Spleen (tissue), 11 donors: ENCODE data around the gene DSTYK. TPM values are rescaled to one million over a fixed set of nuclear protein-coding genes. Genes with fewer than 3 reads are reported as not detected.
"Not testable (repeated sequence)": the region's sequence is repeated elsewhere in the genome, so short reads cannot be mapped to it uniquely, and the experiment has no call there.

Experiments
- DNase-seq: peaks from one replicate; pipeline ENCODE4 v3.0.0-alpha.2; 2020
- H3K27ac ChIP-seq, 8 donors: fragments of 200-600 bp; sonication (generic) in 7 of 8; 1 replicate in 4 of 8; 2 replicates in 4 of 8; pipeline versions ENCODE4 v1.5.0 to v1.8.0; 2016 to 2021; ENCODE audit warnings: inconsistent platforms in 4 of 8, mild to moderate bottlenecking in 4 of 8, moderate library complexity in 1 of 8
- H3K27me3 ChIP-seq, 7 donors: fragments of 200-600 bp; sonication (generic) in 6 of 7; replicated peaks in 1 of 7; 1 replicate in 4 of 7; 2 replicates in 3 of 7; pipeline versions ENCODE4 v1.5.0 to v1.8.0; 2016 to 2021; ENCODE audit warnings: inconsistent platforms in 3 of 7, mild to moderate bottlenecking in 1 of 7
- H3K36me3 ChIP-seq, 6 donors: fragments of 200-600 bp; sonication (generic) in 5 of 6; 1 replicate in 4 of 6; 2 replicates in 2 of 6; pipeline versions ENCODE4 v1.5.0 to v1.8.0; 2016 to 2021; ENCODE audit warnings: inconsistent platforms in 2 of 6
- H3K4me1 ChIP-seq, 6 donors: fragments of 200-600 bp; sonication (generic) in 5 of 6; 1 replicate in 3 of 6; 2 replicates in 3 of 6; pipeline versions ENCODE4 v1.5.0 to v1.8.0; 2016 to 2021; ENCODE audit warnings: inconsistent platforms in 3 of 6
- H3K4me3 ChIP-seq, 8 donors: fragments of 200-600 bp; sonication (generic) in 7 of 8; 1 replicate in 4 of 8; 2 replicates in 4 of 8; pipeline versions ENCODE4 v1.5.0 to v1.8.0; 2016 to 2021; ENCODE audit warnings: inconsistent platforms in 4 of 8, mild to moderate bottlenecking in 4 of 8, moderate library complexity in 2 of 8
- H3K9me3 ChIP-seq, 8 donors: fragments of 200-600 bp; sonication (generic) in 7 of 8; 1 replicate in 4 of 8; 2 replicates in 4 of 8; pipeline versions ENCODE4 v1.5.0 to v1.8.0; 2016 to 2021; ENCODE audit warnings: inconsistent platforms in 4 of 8
- POLR2A ChIP-seq, 3 donors: fragments of 450-650 bp; IDR thresholded peaks; one replicate each; pipeline ENCODE4 v1.5.1; 2017; ENCODE audit warnings: antibody characterized with exemption in 3 of 3, mild to moderate bottlenecking in 1 of 3
- POLR2AphosphoS5 ChIP-seq, 3 donors: sonication (generic); formaldehyde crosslinking; IDR thresholded peaks; one replicate each; pipeline ENCODE4 v1.5.1; 2017; ENCODE audit warnings: antibody characterized with exemption in 3 of 3
- WGBS, 5 donors: extraction: QIAGEN DNeasy Blood & Tissue Kit in 3 of 5; methylation state at CpG; one replicate each; pipeline versions ENCODE4 v1.1.5 to v1.1.7; 2013 to 2018; 5-methylcytosine and 5-hydroxymethylcytosine counted together
- intact Hi-C: fragments of 100-400 bp; cut with DNase I; formaldehyde crosslinking; loops from one replicate; pipeline ENCODE4 v1.15.0; 2023; ENCODE audit warnings: low total_unique reads
- polyA plus RNA-seq, 3 donors: library from polyadenylated mRNA; stranded (reverse); fragments of 200-250 nt; gene quantifications; one replicate each; pipeline ENCODE4 v1.2.1, GENCODE V29; 2013
- total RNA-seq, 7 donors: library from RNA; depleted of rRNA in 3 of 7; stranded (reverse); fragments of >200 nt in 3 of 7; fragmentation: NEBNext Ultra II Directional in 4 of 7; extraction: Animal tissue kit (Norgen Biotek cat#: 25700) in 4 of 7; gene quantifications; one replicate each; pipeline versions ENCODE4 v1.1.0 to v1.2.1, GENCODE V29; 2016 to 2021
- TF ChIP-seq, protein P1 (sequence below), 11 experiments: fragments of 200-600 bp in 7 of 11; fragments of 450-650 bp in 4 of 11; sonication (generic) in 4 of 11; IDR thresholded peaks in 8 of 11; conservative IDR thresholded peaks in 3 of 11; 1 replicate in 7 of 11; 2 replicates in 4 of 11; pipeline versions ENCODE4 v1.4.0 to v1.8.0; 2016 to 2021; ENCODE audit warnings: antibody characterized with exemption in 11 of 11, inconsistent platforms in 4 of 11, mild to moderate bottlenecking in 1 of 11
- donor health status: healthy with polysubstance abuse.
- donor health status: DM: no; HTN: no; CAD: no; lungs with moderate emphysema.
- donor health status: DM: no; HTN: no; CAD: no.
- donor health status: Bipolar disorder and iron deficiency.
- donor health status: healthy.
- donor health status: DM: no; HTN: no; CAD: no.
- donor health status: DM: yes; HTN: yes; CAD: no.

Gene DSTYK
- total and polyA plus RNA-seq, 10 donors = 2.2 to 24.3 (median 16.1) TPM

DNA sequence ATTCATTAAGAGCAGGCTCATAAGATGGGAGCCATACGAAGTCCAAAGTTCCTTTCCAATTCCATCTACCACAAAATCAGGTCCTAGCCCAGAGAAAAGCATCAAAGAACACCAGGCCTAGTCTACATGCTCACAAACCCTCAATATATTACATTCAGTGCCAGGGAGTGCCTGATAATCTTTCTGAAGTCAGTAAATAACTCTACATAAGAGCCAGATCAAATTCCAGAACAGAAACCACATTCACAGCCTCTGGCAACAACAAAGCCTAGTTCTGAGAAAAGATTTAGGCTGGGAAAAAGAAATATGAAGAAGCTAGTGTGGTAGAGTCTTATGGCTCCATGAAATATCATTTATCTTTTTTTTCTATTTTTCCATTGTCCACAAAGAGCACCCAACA is 49.2 kb downstream of the DSTYK start:
- no peaks in the 10 kb centered on the region for H3K4me1 ChIP-seq
- 88 to 96% (median 94%) methylated on average over 1 of the region's 1 CpG for WGBS, 5 donors
- no peak overlapping the region for H3K27ac ChIP-seq
- peaks cover 5 to 100% (median 83%) of the 10 kb centered on the region in 6 donors for H3K36me3 ChIP-seq
- intact Hi-C loops = no loop called here
- peaks cover 0 to 6% (median 2%) of the 10 kb centered on the region in 8 donors for H3K9me3 ChIP-seq
- DNase-seq = no peak
- TF ChIP-seq, protein P1, sequence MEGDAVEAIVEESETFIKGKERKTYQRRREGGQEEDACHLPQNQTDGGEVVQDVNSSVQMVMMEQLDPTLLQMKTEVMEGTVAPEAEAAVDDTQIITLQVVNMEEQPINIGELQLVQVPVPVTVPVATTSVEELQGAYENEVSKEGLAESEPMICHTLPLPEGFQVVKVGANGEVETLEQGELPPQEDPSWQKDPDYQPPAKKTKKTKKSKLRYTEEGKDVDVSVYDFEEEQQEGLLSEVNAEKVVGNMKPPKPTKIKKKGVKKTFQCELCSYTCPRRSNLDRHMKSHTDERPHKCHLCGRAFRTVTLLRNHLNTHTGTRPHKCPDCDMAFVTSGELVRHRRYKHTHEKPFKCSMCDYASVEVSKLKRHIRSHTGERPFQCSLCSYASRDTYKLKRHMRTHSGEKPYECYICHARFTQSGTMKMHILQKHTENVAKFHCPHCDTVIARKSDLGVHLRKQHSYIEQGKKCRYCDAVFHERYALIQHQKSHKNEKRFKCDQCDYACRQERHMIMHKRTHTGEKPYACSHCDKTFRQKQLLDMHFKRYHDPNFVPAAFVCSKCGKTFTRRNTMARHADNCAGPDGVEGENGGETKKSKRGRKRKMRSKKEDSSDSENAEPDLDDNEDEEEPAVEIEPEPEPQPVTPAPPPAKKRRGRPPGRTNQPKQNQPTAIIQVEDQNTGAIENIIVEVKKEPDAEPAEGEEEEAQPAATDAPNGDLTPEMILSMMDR (IDR thresholded peaks at IDR 0.05 in 8 of 11, conservative IDR thresholded peaks at IDR 0.05 in 3 of 11) = no peak
- TF ChIP-seq POLR2A (IDR thresholded peaks at IDR 0.05) = no peak
- TF ChIP-seq POLR2AphosphoS5 (IDR thresholded peaks at IDR 0.05) = no peak
- no peak overlapping the region for H3K4me3 ChIP-seq
- no peaks in the 10 kb centered on the region for H3K27me3 ChIP-seq

DNA sequence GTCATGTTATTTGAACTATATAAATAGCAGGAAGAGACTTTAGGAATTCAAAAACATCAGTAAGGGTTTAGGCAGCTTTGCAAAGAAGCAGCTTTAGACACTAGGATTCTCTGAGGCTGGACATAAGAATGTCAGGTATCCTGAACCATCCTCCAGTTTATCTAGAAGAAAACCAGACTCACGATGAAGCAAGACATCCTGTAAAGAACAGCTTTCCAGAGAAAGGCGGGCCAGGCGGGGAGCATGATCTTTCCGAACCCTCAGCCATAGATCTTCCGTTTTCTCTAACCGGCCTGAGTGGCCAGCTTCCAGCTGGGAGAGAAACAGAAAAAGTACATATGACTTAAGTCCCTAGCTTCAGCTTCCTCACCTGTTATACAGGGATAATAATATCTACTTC is 50.4 kb downstream of the DSTYK start:
- peaks cover 11 to 100% (median 87%) of the 10 kb centered on the region in 6 donors for H3K36me3 ChIP-seq
- 92 to 99% (median 97%) methylated on average over 6 of the region's 6 CpGs for WGBS, 5 donors
- intact Hi-C loops = no loop called here
- no peaks in the 10 kb centered on the region for H3K4me1 ChIP-seq
- peaks cover 0 to 19% (median 14%) of the 10 kb centered on the region in 8 donors for H3K9me3 ChIP-seq
- DNase-seq = no peak
- H3K4me3 ChIP-seq = no peak overlapping the region
- H3K27ac ChIP-seq = no peak overlapping the region
- TF ChIP-seq POLR2AphosphoS5 (IDR thresholded peaks at IDR 0.05) = no peak
- TF ChIP-seq, protein P1 (IDR thresholded peaks at IDR 0.05 in 8 of 11, conservative IDR thresholded peaks at IDR 0.05 in 3 of 11) = no peak
- TF ChIP-seq POLR2A (IDR thresholded peaks at IDR 0.05) = no peak
- no peaks in the 10 kb centered on the region for H3K27me3 ChIP-seq

DNA sequence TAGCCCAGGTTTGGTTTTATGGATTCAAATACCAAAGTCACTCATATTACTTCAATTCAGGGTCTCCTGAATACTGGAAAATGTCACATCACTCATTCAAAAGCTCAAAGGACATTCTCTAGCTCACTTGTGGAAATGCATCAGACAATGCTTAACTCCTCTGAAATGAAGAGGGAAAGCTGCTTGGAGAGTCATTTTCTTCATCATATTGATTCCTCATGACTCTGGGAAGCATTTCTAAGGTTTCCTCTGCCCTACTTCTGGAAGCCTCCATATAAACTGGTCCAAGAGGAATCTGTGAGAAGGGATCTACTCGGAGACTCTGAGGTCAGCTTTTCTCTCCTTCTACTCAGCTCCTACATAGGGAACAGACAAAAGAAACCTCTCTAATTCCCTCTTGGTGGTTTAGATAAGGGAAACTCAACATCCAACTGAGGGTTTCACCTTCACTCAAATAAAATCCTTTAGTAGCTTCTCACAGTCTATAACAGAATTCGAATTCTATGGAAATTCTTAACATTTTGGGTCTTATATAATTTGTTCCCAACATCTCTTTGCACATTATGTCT is 53.4 kb downstream of the DSTYK start:
- Histone ChIP-seq H3K9me3 (peaks cover 0 to 27% (median 21%) of the 10 kb centered on the region in 8 donors), H3K27me3 (no peaks in the 10 kb centered on the region), H3K27ac (no peak overlapping the region), H3K36me3 (peaks cover 14 to 100% (median 95%) of the 10 kb centered on the region in 6 donors), H3K4me1 (no peaks in the 10 kb centered on the region), H3K4me3 (no peak overlapping the region)
- intact Hi-C loops = no loop called here
- no peak for DNase-seq
- 93 to 100% (median 95%) methylated on average over 2 of the region's 2 CpGs for WGBS, 5 donors
- TF ChIP-seq, protein P1 (IDR thresholded peaks at IDR 0.05 in 8 of 11, conservative IDR thresholded peaks at IDR 0.05 in 3 of 11) = no peak
- TF ChIP-seq POLR2A (IDR thresholded peaks at IDR 0.05) (no peak), POLR2AphosphoS5 (IDR thresholded peaks at IDR 0.05) (no peak)

DNA sequence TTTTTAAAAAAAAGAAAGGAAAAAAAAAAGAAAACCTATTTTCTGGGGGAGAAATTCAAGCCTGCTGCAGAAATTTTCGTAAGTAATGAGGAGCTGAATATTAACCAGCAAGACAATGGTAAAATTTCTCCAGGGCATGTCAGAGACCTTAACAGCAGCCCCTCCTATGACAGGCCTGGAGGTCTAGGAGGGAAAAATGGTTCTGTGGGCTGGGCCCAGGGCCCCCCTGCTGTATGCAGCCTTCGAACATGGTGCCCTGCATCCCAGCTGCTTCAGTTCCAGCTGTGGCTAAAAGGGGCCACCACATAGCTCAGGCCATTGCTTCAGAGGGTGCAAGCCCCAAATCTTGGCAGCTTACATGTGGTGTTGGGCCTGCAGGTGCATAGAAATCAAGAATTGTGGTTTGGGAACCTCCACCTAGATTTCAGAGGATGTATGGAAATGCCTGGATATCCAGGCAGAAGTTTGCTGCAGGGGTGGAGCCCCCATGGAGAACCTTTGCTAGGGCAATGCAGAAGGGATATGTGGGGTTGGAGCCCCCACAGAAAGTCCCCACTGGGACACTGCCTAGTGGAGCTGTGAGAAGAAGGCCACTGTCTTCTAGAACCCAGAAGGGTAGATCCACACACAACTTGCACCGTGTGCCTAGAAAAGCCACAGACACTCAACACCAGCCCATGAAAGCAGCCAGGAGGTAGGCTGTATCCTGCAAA is 55.7 kb downstream of the DSTYK start:
- DNase-seq, H3K27ac ChIP-seq, H3K4me1 ChIP-seq, intact Hi-C loops, H3K4me3 ChIP-seq, H3K27me3 ChIP-seq: not testable (repeated sequence)
- WGBS, 5 donors = 76 to 100% (median 97%) methylated on average over 2 to 3 of the region's 3 CpGs
- peaks cover 14 to 98% (median 85%) of the 10 kb centered on the region in 6 donors for H3K36me3 ChIP-seq
- H3K9me3 ChIP-seq = peaks cover 0 to 27% (median 21%) of the 10 kb centered on the region in 8 donors
